ENCODE results near the gene ADAM12.
"Not testable (repeated sequence)": the region's sequence is repeated elsewhere in the genome, so short reads cannot be mapped to it uniquely, and the experiment has no call there.

Gene ADAM12

GRCh38 chr10:126252884-126253610 lies 135.2 kb downstream of the ADAM12 start:
- no peak for TF ChIP-seq CTCF (IDR thresholded peaks at IDR 0.05; ENCODE audit: low read depth, low read length)
- H3K4me3 ChIP-seq (ENCODE audit: low read depth, low read length): no peak overlapping the region

GRCh38 chr10:126251778-126252407 lies 136.4 kb downstream of the ADAM12 start:
- H3K4me3 ChIP-seq (ENCODE audit: low read depth, low read length): no peak overlapping the region
- no peak for TF ChIP-seq CTCF (IDR thresholded peaks at IDR 0.05; ENCODE audit: low read depth, low read length)

- no peak for TF ChIP-seq CTCF (IDR thresholded peaks at IDR 0.05; ENCODE audit: low read depth, low read length)
- H3K4me3 ChIP-seq (ENCODE audit: low read depth, low read length): no peak overlapping the region
Measured at GRCh38 chr10:126250527-126251310, 137.6 kb downstream of the ADAM12 start.

- TF ChIP-seq CTCF (IDR thresholded peaks at IDR 0.05; ENCODE audit: low read depth, low read length): no peak
- H3K4me3 ChIP-seq (ENCODE audit: low read depth, low read length): no peak overlapping the region
Measured at GRCh38 chr10:126250045-126250444, 138.2 kb downstream of the ADAM12 start.

GRCh38 chr10:126247446-126247975 lies 140.8 kb downstream of the ADAM12 start:
- H3K4me3 ChIP-seq (ENCODE audit: low read depth, low read length): peak overlapping the region; percentile 27; the same call in 1 of the 2 replicates
- no peak for TF ChIP-seq CTCF (IDR thresholded peaks at IDR 0.05; ENCODE audit: low read depth, low read length)

GRCh38 chr10:126246396-126246795 lies 141.9 kb downstream of the ADAM12 start:
- H3K4me3 ChIP-seq (ENCODE audit: low read depth, low read length): not testable (repeated sequence)

- TF ChIP-seq CTCF (IDR thresholded peaks at IDR 0.05; ENCODE audit: low read depth, low read length): no peak
Measured at GRCh38 chr10:126245501-126245900, 142.8 kb downstream of the ADAM12 start.

More at GRCh38 chr10:126245501-126245900, 142.8 kb downstream of the ADAM12 start:
- no peak overlapping the region for H3K4me3 ChIP-seq (ENCODE audit: low read depth, low read length)
